ENCODE measurements around the gene ABCA7.

GRCh38 chr19:1014161-1015060 lies 25.5 kb upstream of the ABCA7 start:
- no peak for TF ChIP-seq CTCF (IDR thresholded peaks at IDR 0.05; ENCODE audit: insufficient read depth, low read length, poor library complexity, severe bottlenecking)
- no peak for TF ChIP-seq EZH2phosphoT487 (conservative IDR thresholded peaks at IDR 0.05; ENCODE audit: low read length)

Measured in SU-DHL-6 (cell line).